AG04450 (cell line): ENCODE measurements around the gene IQCH. TPM values are rescaled to one million over a fixed set of nuclear protein-coding genes. Genes with fewer than 3 reads are reported as not detected.

ENCODE experiments used
- CTCF ChIA-PET: fragments of 300-600, 350-600 bp; formaldehyde crosslinking; extraction: SDS; loops from one replicate; lab custom pipeline; 2022; ENCODE audit warnings: antibody characterized with exemption, inconsistent platforms; lab: Charles Lee
- POLR2A ChIA-PET: fragments of 350-600 bp; formaldehyde crosslinking; extraction: SDS; loops from one replicate; lab custom pipeline; 2021; ENCODE audit warnings: antibody characterized with exemption, inconsistent platforms; lab: Yijun Ruan, JAX
- DNase-seq: peaks from one replicate; pipeline ENCODE4 v3.0.0-alpha.2; 2011; ENCODE audit warnings: low read depth, low spot score
- H3K27ac ChIP-seq: one replicate; pipeline ENCODE4 v1.5.1; 2012; ENCODE audit warnings: low read depth, low read length, control low read depth
- H3K27me3 ChIP-seq: one replicate; pipeline ENCODE4 v1.6.0; 2012; ENCODE audit warnings: low read length; ENCODE audit not compliant: control insufficient read depth, insufficient read depth
- H3K4me3 ChIP-seq: 2 replicates; pipeline ENCODE4 v1.5.1; 2011; ENCODE audit warnings: mild to moderate bottlenecking, low read depth, low read length, control low read depth
- H3K9me3 ChIP-seq: 2 replicates; pipeline ENCODE4 v1.5.1; 2012; ENCODE audit warnings: low read length; ENCODE audit not compliant: control insufficient read depth, insufficient read depth
- CTCF ChIP-seq: IDR thresholded peaks from 2 replicates; pipeline ENCODE4 v1.5.1; 2011; ENCODE audit warnings: low read depth, low read length, control low read depth, inconsistent platforms
- polyA plus RNA-seq: library from polyadenylated mRNA; depleted of rRNA; stranded (reverse); fragments of >200 nt; gene quantifications from 2 replicates; pipeline ENCODE4 v1.2.3, GENCODE V29; 2011

IQCH gene
- polyA plus RNA-seq, 1 experiment = 0.95 TPM

- CTCF ChIA-PET = interaction anchor here (0.6 kb wide), 1 partner anchor 197 kb away, joined by 3 read pairs; no protein-coding TSS in a partner anchor
- Histone ChIP-seq H3K27ac (no peak overlapping the region), H3K4me3 (no peak overlapping the region), H3K9me3 (no peaks in the 10 kb centered on the region; the same call in 1 of the 2 replicates), H3K27me3 (no peaks in the 10 kb centered on the region)
- no peak for TF ChIP-seq CTCF
- POLR2A ChIA-PET = no interaction called here
- DNase-seq = no peak
Measured at GRCh38 chr15:67259379-67259778, 4.8 kb downstream of the IQCH start.

GRCh38 chr15:67259806-67260205 lies 5.2 kb downstream of the IQCH start:
- ChIA-PET POLR2A (no interaction called here), CTCF (interaction anchor here (0.6 kb wide), 1 partner anchor 197 kb away, joined by 3 read pairs; no protein-coding TSS in a partner anchor)
- H3K9me3 ChIP-seq = no peaks in the 10 kb centered on the region; the same call in 1 of the 2 replicates
- TF ChIP-seq CTCF = no peak
- no peaks in the 10 kb centered on the region for H3K27me3 ChIP-seq
- H3K27ac ChIP-seq = no peak overlapping the region
- no peak overlapping the region for H3K4me3 ChIP-seq
- DNase-seq = no peak

GRCh38 chr15:67266870-67267269 lies 12.3 kb downstream of the IQCH start:
- POLR2A ChIA-PET = no interaction called here
- TF ChIP-seq CTCF = no peak
- no peak overlapping the region for H3K27ac ChIP-seq
- H3K9me3 ChIP-seq = no peaks in the 10 kb centered on the region
- H3K4me3 ChIP-seq = no peak overlapping the region
- H3K27me3 ChIP-seq = no peaks in the 10 kb centered on the region
- DNase-seq = no peak
- CTCF ChIA-PET = interaction anchor here (0.6 kb wide), 1 partner anchor 12 kb away, joined by 3 read pairs; no protein-coding TSS in a partner anchor

GRCh38 chr15:67267440-67267839 lies 12.9 kb downstream of the IQCH start:
- no peak overlapping the region for H3K27ac ChIP-seq
- CTCF ChIA-PET = no interaction called here

More at GRCh38 chr15:67267440-67267839, 12.9 kb downstream of the IQCH start:
- no peak for TF ChIP-seq CTCF
- Histone ChIP-seq H3K4me3 (no peak overlapping the region), H3K9me3 (no peaks in the 10 kb centered on the region), H3K27me3 (no peaks in the 10 kb centered on the region)
- POLR2A ChIA-PET = no interaction called here
- no peak for DNase-seq
